ENCODE data around the gene ATRIP.

ATRIP gene

GRCh38 chr3:48441940-48442339 lies 4.6 kb upstream of the ATRIP start:
- FAIRE-seq (no peak), DNase-seq (ENCODE audit: insufficient read length, low spot score) (no peak)
- TF ChIP-seq, protein P1, sequence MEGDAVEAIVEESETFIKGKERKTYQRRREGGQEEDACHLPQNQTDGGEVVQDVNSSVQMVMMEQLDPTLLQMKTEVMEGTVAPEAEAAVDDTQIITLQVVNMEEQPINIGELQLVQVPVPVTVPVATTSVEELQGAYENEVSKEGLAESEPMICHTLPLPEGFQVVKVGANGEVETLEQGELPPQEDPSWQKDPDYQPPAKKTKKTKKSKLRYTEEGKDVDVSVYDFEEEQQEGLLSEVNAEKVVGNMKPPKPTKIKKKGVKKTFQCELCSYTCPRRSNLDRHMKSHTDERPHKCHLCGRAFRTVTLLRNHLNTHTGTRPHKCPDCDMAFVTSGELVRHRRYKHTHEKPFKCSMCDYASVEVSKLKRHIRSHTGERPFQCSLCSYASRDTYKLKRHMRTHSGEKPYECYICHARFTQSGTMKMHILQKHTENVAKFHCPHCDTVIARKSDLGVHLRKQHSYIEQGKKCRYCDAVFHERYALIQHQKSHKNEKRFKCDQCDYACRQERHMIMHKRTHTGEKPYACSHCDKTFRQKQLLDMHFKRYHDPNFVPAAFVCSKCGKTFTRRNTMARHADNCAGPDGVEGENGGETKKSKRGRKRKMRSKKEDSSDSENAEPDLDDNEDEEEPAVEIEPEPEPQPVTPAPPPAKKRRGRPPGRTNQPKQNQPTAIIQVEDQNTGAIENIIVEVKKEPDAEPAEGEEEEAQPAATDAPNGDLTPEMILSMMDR (IDR thresholded peaks at IDR 0.05; ENCODE audit: insufficient read depth, missing control alignments): no peak

DNA sequence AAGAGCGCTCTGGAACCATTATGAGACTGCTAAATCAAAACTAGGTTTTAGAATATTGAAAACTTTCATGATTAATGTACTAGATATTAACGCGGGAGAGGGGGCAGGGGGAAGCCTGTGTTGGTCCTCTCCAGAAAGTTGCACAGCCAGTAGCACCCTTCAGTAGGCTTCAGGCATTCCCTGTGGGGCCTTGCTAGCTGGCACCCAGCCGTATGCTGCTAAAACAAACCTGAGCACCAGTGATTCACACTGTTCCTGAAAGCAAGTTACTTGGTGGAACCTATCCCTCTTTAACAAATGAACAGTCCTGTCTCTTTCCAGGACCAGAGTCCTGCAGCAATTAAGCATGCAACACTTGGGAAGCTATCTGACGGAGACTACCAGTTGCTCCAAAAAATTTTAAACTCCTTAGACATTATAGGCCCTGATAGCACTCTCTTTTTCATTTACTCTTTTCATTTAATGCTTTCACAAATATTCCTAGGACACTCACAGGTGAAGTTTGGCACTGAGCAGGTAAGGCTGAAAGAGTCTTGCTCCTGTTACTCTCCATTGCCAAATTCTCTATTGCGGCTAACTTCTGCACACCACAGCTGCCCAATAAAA lies 1.2 kb upstream of the ATRIP start:
- DNase-seq (ENCODE audit: insufficient read length, low spot score) (no peak), FAIRE-seq (no peak)
- TF ChIP-seq, protein P1 (IDR thresholded peaks at IDR 0.05; ENCODE audit: insufficient read depth, missing control alignments): no peak

- FAIRE-seq (no peak), DNase-seq (ENCODE audit: insufficient read length, low spot score) (no peak)
- TF ChIP-seq, protein P1 (IDR thresholded peaks at IDR 0.05; ENCODE audit: insufficient read depth, missing control alignments): no peak
Measured at GRCh38 chr3:48446043-48446424, 503 bp upstream of the ATRIP start.

- TF ChIP-seq, protein P1 (IDR thresholded peaks at IDR 0.05; ENCODE audit: insufficient read depth, missing control alignments): no peak
- FAIRE-seq (no peak), DNase-seq (ENCODE audit: insufficient read length, low spot score) (no peak)
Measured at GRCh38 chr3:48451270-48451669, 4.7 kb downstream of the ATRIP start.

DNA sequence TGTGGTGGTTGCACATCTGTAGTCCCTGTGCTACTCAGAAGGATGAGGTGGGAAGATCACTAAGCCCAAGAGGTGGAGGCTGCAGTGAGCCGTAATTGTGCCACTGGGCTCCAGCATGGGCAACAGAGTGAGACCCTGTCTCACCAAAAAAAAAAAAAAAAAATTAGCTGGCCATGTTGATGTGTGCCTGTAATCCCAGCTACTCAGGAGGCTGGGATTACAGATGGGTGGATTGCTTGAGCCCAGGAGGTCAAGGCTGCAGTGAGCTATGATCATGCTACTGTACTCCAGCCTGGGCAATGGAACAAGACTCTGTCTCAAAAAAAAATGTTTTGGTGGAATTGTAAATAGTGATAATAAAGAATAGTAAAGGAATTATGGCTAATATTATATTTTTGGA lies 9.9 kb downstream of the ATRIP start:
- DNase-seq (ENCODE audit: insufficient read length, low spot score): no peak
- FAIRE-seq: no peak
- TF ChIP-seq, protein P1 (IDR thresholded peaks at IDR 0.05; ENCODE audit: insufficient read depth, missing control alignments): no peak

- DNase-seq (ENCODE audit: insufficient read length, low spot score) (no peak), FAIRE-seq (no peak)
- TF ChIP-seq, protein P1 (IDR thresholded peaks at IDR 0.05; ENCODE audit: insufficient read depth, missing control alignments): no peak
Measured at GRCh38 chr3:48459331-48459730, 12.8 kb downstream of the ATRIP start.

- TF ChIP-seq, protein P1 (IDR thresholded peaks at IDR 0.05; ENCODE audit: insufficient read depth, missing control alignments): no peak
- DNase-seq (ENCODE audit: insufficient read length, low spot score): no peak
- FAIRE-seq: no peak
Measured at GRCh38 chr3:48459773-48460516, 13.4 kb downstream of the ATRIP start.

Data from D721Med (cell line).